GM10248 (cell line): ENCODE measurements around the gene INKA2.

Experiments used
- CTCF ChIA-PET: fragments of 300-600 bp; sonication (Branson Sonifier 250); formaldehyde crosslinking; extraction: SDS; loops from one replicate; lab custom pipeline; 2021; ENCODE audit warnings: antibody characterized with exemption; lab: Yijun Ruan, JAX
- POLR2A ChIA-PET: fragments of 350-650 bp; sonication (Branson Sonifier 250); formaldehyde crosslinking; extraction: SDS; loops from one replicate; lab custom pipeline; 2020; ENCODE audit warnings: antibody characterized with exemption; lab: Yijun Ruan, JAX
- DNase-seq: peaks from one replicate; pipeline ENCODE4 v3.0.0; 2012; ENCODE audit errors: extremely low spot score
- CTCF ChIP-seq: IDR thresholded peaks from 2 replicates; pipeline ENCODE4 v1.5.1; 2012; ENCODE audit warnings: mild to moderate bottlenecking, low read depth; ENCODE audit errors: extremely low read depth, missing control alignments, control extremely low read depth

Gene INKA2

GRCh38 chr1:111732718-111733117 lies 6.5 kb downstream of the INKA2 start:
- POLR2A ChIA-PET, result no interaction called here
- no peak for TF ChIP-seq CTCF
- no peak for DNase-seq
- CTCF ChIA-PET, result interaction anchor here (1.1 to 8.8 kb wide), 5 partner anchors 14 to 251 kb away, joined by 3 to 79 read pairs (median 7); no protein-coding TSS in a partner anchor

- CTCF ChIA-PET, result interaction anchor here (0.9 to 8.8 kb wide), 6 partner anchors 14 to 224 kb away, joined by 3 to 79 read pairs (median 6); no protein-coding TSS in a partner anchor
- no peak for DNase-seq
- no peak for TF ChIP-seq CTCF
- POLR2A ChIA-PET, result no interaction called here
These were observed 7.2 kb downstream of the INKA2 start for GRCh38 chr1:111731956-111732355.

GRCh38 chr1:111730706-111731105 lies 8.5 kb downstream of the INKA2 start:
- DNase-seq, result no peak
- no peak for TF ChIP-seq CTCF
- ChIA-PET CTCF (interaction anchor here (0.8 to 8.8 kb wide), 4 partner anchors 16 to 223 kb away, joined by 4 to 79 read pairs (median 8); no protein-coding TSS in a partner anchor), POLR2A (no interaction called here)

GRCh38 chr1:111729946-111730681 lies 9.1 kb downstream of the INKA2 start:
- DNase-seq, result no peak
- TF ChIP-seq CTCF, result no peak
- CTCF ChIA-PET, result interaction anchor here (2.3 to 2.7 kb wide), 2 partner anchors 16 to 222 kb away, joined by 7 to 16 read pairs; no protein-coding TSS in a partner anchor
- POLR2A ChIA-PET, result no interaction called here

- CTCF ChIA-PET, result interaction anchor here (0.6 to 2.7 kb wide), 5 partner anchors 13 to 222 kb away, joined by 3 to 16 read pairs (median 6); no protein-coding TSS in a partner anchor
- POLR2A ChIA-PET, result no interaction called here
- no peak for DNase-seq
- TF ChIP-seq CTCF, result no peak
These were observed 9.8 kb downstream of the INKA2 start for GRCh38 chr1:111729271-111729921.

GRCh38 chr1:111727056-111727455 lies 12.1 kb downstream of the INKA2 start:
- POLR2A ChIA-PET, result no interaction called here
- no peak for DNase-seq
- CTCF ChIA-PET, result interaction anchor here (1.0 to 3.3 kb wide), 5 partner anchors 10 to 218 kb away, joined by 3 to 17 read pairs (median 5); no protein-coding TSS in a partner anchor
- TF ChIP-seq CTCF, result no peak
